Neutrophil (primary cell): ENCODE measurements around the gene RUNDC3A.

Experiments
- H3K27ac ChIP-seq: fragments of 200-600 bp; sonication (generic); 2 replicates; pipeline ENCODE4 v1.5.1; 2016; ENCODE audit warnings: mild to moderate bottlenecking, moderate library complexity
- H3K27me3 ChIP-seq: fragments of 200-600 bp; sonication (generic); 2 replicates; pipeline ENCODE4 v1.6.0; 2016; ENCODE audit warnings: mild to moderate bottlenecking
- H3K36me3 ChIP-seq: fragments of 200-600 bp; sonication (generic); 2 replicates; pipeline ENCODE4 v1.5.1; 2017
- H3K4me1 ChIP-seq, 2 experiments: fragments of 200-600 bp in 1 of 2; sonication (generic) in 1 of 2; 1 replicate in 1 of 2; 2 replicates in 1 of 2; pipeline versions ENCODE4 v1.5.1 to v1.6.1; 2013 to 2016; ENCODE audit warnings: low read depth in 1 of 2, low read length in 1 of 2, mild to moderate bottlenecking in 1 of 2, moderate library complexity in 1 of 2; ENCODE audit not compliant: control insufficient read depth in 1 of 2, insufficient read depth in 1 of 2
- H3K4me3 ChIP-seq, 2 experiments: fragments of 200-600 bp in 1 of 2; sonication (generic) in 1 of 2; 1 replicate in 1 of 2; 2 replicates in 1 of 2; pipeline ENCODE4 v1.5.1; 2013 to 2016; ENCODE audit warnings: low read depth in 1 of 2, low read length in 1 of 2, mild to moderate bottlenecking in 1 of 2, moderate library complexity in 1 of 2
- H3K9me3 ChIP-seq: fragments of 200-600 bp; sonication (generic); 2 replicates; pipeline ENCODE4 v1.5.1; 2016
- CTCF ChIP-seq: fragments of 200-600 bp; sonication (generic); IDR thresholded peaks from 2 replicates; pipeline ENCODE4 v1.5.1; 2016; ENCODE audit warnings: antibody characterized with exemption

RUNDC3A gene

GRCh38 chr17:44307387-44308186, 814 bp upstream of the RUNDC3A start:
- Histone ChIP-seq H3K27ac (no peak overlapping the region), H3K9me3 (no peaks in the 10 kb centered on the region), H3K4me3 (peak overlapping the region in 1 of 2 experiments; percentile 54), H3K4me1 (peaks cover 0 to 18% of the 10 kb centered on the region in 2 experiments), H3K27me3 (peaks cover 100% of the 10 kb centered on the region), H3K36me3 (no peaks in the 10 kb centered on the region)
- no peak for TF ChIP-seq CTCF

- no peaks in the 10 kb centered on the region for H3K9me3 ChIP-seq
- H3K4me1 ChIP-seq = peaks cover 0 to 18% of the 10 kb centered on the region in 2 experiments
- no peak for TF ChIP-seq CTCF
- H3K27ac ChIP-seq = no peak overlapping the region
- H3K36me3 ChIP-seq = no peaks in the 10 kb centered on the region
- H3K27me3 ChIP-seq = peaks cover 100% of the 10 kb centered on the region
- H3K4me3 ChIP-seq = peak overlapping the region; percentile 17 to 54
Measured at GRCh38 chr17:44308865-44309264, 464 bp downstream of the RUNDC3A start.

GRCh38 chr17:44309472-44309871, 1.1 kb downstream of the RUNDC3A start:
- peaks cover 100% of the 10 kb centered on the region for H3K27me3 ChIP-seq
- peaks cover 0 to 18% of the 10 kb centered on the region in 2 experiments for H3K4me1 ChIP-seq

GRCh38 chr17:44310188-44310587, 1.8 kb downstream of the RUNDC3A start:
- H3K9me3 ChIP-seq = no peaks in the 10 kb centered on the region
- no peaks in the 10 kb centered on the region for H3K36me3 ChIP-seq
- H3K4me3 ChIP-seq = no peak overlapping the region
- peaks cover 0 to 24% of the 10 kb centered on the region in 2 experiments for H3K4me1 ChIP-seq
- TF ChIP-seq CTCF = no peak
- H3K27me3 ChIP-seq = peaks cover 100% of the 10 kb centered on the region
- no peak overlapping the region for H3K27ac ChIP-seq

More at GRCh38 chr17:44309472-44309871, 1.1 kb downstream of the RUNDC3A start:
- Histone ChIP-seq H3K9me3 (no peaks in the 10 kb centered on the region), H3K27ac (no peak overlapping the region), H3K36me3 (no peaks in the 10 kb centered on the region), H3K4me3 (no peak overlapping the region)
- no peak for TF ChIP-seq CTCF

GRCh38 chr17:44310609-44311376, 2.4 kb downstream of the RUNDC3A start:
- H3K27ac ChIP-seq = no peak overlapping the region
- no peaks in the 10 kb centered on the region for H3K9me3 ChIP-seq
- H3K36me3 ChIP-seq = no peaks in the 10 kb centered on the region
- H3K4me3 ChIP-seq = no peak overlapping the region
- peaks cover 0 to 28% of the 10 kb centered on the region in 2 experiments for H3K4me1 ChIP-seq
- TF ChIP-seq CTCF = no peak
- H3K27me3 ChIP-seq = peaks cover 100% of the 10 kb centered on the region
